Hematopoietic multipotent progenitor cell treated with erythropoietin and hydrocortisone succinate and interleukin-3 and kit ligand, for 4 days (in vitro differentiated cells): ENCODE data around the gene ARID3A.

Source experiments
- DNase-seq: peaks from one replicate; pipeline ENCODE4 v3.0.0-alpha.2; 2015

The ARID3A gene

DNA sequence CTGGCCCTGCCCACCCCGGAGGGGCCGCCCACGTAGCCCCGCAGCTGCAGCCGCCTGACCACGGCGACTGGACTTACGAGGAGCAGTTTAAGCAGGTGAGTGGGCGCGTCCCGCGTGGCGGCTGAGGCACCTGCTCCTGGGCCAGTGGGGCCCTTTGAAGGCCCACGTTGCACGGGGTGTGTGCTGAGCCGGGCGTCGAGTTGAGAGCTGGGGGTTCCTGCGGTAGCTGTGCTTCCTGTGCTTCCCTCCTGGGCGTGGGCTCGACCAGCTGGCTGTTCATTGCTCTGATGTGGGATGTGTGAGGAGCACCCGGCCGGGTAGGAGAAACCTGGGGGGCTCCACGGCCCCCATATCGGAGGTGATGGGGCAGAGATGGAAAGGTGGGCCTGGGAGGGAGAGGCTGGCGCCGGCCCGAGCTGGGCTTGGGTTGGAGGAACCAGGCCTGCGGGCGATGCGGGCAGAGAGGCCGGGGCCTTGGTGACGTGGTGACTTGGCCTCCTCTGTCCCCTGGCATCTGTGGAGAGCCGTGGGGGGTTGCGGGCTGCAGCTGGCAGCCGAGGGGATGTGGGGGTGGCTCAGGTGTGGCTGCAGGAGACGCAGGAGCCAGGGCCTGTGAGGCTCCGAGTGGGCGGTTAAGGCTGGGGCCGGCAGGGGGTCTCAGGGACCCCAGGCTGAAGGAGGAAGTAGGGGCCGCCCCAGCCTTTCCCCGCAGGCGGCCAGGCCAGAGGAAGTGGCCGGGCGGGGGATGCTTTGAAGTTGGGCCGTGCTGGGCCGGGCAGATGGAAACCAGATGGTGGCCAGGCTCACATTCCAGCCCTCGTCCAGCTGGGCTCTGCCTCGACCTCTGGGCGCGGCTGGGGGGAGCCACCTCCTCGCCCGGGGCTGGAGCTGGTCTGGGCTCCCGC is 7.1 kb downstream of the ARID3A start:
- peak; percentile 82 for DNase-seq

GRCh38 chr19:933553-933882 is 7.7 kb downstream of the ARID3A start:
- no peak for DNase-seq

DNA sequence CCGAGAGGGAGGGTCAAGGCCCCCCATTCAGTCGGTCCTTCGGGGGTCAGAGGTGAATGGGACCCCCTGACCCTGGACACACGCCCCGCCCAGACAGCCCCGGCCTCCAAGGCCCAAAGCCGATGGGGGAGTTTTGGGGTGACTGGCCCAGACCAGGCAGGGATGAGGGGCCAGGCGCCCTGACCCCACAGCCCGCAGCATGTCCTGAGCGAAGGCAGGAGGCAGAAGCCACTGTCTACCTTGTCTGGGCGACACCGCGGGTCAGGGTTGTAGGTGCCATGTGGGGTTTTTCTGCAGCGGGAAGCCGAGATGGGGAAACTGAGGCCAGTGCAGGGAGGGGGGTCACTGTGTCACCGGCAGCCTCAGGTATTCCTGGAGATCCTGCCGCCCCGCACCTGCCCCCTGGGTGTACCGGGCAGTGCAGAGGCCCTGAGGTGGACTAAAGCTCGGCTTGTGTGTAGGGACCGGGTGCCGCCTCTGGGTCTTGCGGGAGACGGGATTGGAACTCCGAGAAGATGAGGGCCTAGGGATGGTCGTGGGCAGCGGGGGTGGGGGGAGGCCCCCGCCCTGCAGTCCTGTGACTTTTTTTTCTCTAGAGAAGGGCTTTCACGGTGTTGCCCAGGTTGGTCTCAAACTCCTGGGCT is 8.5 kb downstream of the ARID3A start:
- DNase-seq: no peak

GRCh38 chr19:934865-935479 is 9.1 kb downstream of the ARID3A start:
- peak; percentile 86 for DNase-seq

DNA sequence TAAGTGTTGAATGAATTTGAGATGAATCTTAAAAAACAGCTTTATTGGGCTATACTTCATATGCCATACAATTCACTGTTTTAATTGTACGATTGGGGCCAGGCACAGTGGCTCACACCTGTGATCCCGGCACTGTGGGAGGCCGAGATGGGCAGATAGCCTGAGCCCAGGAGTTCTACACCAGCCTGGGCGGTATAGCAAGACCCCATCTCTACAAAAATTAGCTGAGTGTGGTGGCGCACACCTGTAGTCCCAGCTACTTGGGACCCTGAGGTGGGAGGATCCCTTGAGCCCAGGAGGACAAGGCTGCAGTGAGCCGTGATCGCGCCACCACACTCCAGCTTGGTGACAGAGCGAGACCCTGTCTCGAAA is 10.3 kb downstream of the ARID3A start:
- DNase-seq: no peak

- DNase-seq: peak; percentile 51
Observed at GRCh38 chr19:937259-937694, 11.4 kb downstream of the ARID3A start.

DNA sequence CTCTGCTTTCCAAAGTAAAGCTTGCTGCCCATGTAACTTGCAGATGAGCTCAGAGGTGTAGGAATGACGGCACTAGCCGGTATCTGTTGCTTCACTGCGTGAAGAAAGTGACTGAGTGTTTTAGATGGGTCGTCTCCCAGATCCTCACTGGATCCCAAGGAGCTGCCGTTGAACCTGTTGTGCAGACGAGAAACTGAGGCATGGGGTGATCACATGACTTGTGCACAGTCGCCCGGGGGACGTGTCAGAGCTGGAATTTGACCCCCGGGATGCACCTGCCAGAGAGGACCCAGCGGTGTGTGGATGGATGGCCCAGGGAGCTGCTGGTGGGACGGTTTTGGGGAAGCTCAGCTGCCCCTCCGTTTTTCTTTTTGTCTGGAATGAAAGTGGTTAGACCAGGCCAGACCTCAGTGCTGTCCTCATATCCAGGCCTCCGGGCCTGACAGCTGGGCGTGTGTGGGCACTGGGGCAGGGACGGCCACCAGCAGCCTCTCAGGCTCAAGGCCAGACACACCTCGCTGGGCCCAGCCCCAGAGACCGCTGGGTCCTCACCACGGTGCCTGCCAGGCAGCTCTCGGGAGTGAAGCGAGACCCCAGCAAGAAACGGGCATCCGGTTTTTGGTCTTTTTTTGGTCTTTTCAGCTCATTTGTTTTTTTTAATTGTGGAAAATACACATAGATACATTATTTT is 12.5 kb downstream of the ARID3A start:
- DNase-seq: no peak

- DNase-seq: no peak
Observed at GRCh38 chr19:939439-939838, 13.6 kb downstream of the ARID3A start.

DNA sequence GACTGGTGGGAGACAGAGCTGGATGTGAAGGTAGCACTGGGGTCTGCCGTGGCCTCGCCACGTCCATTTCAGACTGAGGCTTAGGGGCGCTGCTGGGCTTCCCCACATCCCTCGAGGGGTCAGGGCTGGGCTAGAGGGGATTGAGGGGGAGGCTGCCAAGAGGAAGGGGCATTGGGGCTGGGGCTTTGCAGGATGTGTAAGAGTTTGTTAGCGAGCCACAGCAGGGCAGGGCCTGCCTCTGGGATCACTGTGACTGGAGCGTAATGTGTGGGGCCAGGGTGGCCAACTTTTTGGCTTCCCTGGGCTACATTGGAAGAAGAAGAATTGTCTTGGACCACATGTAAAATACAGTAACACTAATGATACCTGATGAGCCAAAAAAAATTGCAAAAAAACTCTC is 14.1 kb downstream of the ARID3A start:
- no peak for DNase-seq

DNA sequence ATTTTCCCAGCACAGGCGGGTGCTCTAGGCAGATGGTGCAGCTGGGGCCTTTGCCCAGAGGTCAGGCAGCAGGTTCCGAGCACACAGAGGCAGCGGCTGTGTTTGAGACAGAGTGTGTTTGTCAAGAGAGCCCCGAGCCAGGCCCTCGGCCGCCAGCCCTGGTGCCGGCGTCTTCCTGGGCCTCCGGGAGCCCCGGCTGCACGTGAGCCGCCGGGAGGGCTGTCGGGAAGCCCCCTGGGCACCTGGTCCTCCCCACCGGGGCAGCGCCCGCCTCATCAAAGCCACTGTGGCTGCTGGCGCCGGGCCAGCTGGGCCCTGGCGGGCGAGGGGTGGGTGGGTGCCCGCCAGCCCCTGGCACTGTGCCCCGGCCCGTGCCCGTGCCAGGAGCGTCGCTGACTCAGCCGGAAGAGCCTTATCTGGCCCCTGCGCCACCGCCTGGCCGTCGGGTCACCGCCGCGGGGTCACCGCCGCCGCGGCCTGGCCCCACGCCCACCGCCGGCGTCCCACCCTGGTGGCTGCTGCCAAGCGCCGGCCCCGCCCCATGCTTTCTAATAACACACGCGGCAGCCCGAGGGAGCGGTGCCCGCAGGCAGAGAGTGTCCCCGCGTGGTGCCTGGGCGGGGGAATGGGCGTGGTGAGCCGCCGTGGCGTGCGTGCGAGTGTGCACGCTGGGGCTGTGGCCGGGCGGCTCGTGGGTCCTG is 14.9 kb downstream of the ARID3A start:
- DNase-seq: peak; percentile 97

DNA sequence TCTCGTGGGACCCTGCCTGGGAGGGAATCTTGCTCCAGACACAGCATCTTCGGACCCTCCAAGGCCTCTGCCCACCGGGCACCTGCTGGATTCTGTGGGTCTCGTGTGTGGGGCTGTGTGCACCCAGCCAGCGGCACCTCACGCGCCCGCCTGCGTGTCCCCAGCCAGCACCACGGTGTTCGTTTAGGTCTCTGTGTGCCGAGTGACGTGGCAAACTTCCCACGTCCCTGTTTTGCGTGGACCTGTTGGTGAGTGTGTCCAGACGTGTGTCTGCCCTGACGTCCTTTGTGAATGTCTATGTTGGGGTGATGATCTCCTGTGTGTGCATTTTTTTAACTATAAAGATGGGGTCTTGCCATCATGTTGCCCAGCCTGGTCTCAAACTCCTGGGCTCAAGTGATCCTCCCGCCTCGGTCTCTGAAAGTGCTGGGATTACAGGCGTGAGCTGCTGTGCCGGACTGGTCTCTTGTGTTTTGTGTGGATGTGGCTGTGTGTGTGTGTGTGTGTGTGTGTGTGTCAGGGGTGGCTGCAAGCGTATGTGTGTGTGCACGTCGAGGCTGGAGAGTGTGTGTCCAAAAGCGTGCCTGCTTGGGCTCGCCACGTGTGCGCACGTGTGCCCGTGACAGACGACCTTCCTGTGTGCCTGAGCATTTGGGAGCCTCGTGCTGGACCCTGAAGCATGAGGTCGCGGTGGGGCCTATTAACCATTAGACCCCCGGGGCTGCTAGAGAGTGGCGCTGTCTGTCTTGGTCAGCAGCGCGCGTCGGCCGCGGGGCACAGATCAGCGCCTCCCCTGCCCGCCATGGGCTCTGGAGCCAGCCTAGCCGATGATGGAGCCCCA is 15.7 kb downstream of the ARID3A start:
- DNase-seq: no peak

DNA sequence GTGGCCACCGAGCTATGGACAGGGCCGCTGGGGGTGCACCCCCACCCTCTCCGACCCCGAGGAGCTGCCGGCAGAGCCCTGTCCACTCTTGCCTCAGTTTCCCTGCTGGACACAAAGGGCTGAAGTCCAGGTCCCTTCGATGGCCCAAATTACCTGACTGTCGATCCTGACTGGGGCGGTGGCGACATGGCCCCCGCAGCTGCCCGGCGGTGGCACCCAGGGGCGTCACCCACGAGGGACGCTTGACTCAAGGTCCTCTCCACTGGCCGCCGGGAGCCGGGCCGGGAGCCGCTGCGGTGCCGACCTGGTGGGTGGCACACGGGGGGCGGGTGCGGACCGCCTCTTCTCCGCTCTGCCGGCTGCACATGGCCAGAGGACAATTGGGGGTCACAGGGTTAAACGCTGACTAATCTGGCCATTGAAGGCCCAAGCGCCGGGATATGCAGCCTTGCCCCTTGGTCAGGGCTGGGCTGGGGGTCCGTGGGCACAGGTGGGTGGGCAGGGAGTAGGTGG is 16.4 kb downstream of the ARID3A start:
- no peak for DNase-seq

DNA sequence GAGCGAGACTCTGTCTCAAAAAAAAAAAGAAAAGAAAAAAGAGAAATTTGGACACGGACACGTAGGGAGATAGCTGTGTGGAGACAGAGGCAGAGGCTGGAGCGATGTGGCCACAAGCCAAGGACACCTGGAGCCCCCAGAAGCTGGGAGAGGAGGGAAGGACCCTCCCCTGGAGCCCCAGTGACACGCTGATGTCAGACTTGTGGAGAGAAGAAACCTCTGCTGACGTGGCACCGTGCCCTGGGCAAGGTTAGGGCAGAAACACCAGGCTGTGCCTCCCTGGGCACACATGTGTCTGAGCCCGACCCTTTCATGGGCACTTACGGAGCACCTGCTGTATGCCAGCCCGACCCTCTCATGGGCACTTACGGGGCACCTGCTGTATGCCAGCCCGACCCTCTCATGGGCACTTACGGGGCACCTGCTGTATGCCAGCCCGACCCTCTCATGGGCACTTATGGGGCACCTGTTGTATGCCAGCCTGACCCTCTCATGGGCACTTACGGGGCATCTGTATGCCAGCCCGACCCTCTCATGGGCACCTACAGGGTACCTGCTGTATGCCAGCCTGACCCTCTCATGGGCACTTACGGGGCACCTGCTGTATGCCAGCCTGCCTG is 17.8 kb downstream of the ARID3A start:
- DNase-seq: no peak

DNA sequence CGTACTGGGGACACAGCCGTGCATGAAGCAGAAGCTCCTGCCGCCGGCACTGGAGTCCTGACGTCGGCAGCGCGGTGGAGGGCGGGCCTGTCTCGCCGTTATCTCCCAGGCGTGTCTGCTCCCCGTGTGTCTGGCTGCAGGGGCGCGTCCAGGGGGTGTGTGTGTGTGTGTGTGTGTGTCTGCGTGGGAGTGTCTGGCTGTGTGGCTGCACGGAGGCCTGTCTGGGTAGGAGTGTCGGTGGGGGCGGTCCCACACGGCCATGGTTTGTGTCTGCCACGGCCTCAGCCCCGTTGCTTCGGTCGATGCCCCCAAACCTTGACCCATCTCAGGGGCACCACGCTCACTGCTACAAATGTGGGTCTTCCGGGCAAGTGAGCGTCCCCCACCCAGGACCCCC is 18.3 kb downstream of the ARID3A start:
- DNase-seq: peak; percentile 94

GRCh38 chr19:944663-945241 is 18.9 kb downstream of the ARID3A start:
- DNase-seq: peak; percentile 56

DNA sequence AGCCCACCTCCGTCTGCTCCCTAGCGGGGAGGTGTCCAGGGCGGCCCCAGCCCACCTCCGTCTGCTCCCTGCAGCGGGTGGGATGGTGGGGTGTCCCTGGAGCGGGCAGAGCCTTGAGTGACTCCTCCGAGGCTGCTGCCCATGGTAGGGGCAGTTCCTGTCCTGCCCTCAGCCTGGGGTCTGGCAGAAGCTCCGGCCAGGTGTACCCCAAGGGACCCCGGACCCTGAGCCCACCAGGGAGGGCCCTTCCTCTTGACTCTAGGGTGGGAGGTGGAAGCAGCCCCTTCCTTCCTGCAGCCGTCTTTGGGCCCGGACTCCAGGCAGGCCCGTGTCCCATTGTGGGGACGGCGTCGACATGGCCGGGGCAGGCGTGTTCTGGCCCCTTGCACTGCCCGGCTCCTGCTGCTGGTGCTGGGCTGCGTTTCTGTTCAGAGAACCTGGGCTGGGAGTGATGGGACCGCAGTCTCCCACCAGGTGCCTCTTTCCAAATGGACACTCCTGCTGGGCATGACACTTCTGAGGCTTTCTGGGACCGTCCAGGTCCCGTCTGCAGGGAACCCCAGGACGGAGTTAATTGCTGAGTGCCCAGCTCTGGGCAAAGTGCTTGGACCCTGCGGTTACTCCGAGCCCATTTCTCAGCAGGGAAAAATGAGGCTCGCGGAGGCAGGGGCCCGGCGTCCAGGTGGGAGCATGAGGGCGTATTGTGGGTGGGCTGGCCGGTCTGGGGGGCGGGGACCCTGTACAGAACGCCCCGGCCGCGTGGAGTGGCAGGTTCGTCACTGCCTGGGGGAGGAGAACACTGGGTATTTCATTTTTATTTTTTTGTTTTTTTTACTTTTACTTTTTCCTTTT is 19.8 kb downstream of the ARID3A start:
- DNase-seq: no peak

GRCh38 chr19:947090-947706 is 21.4 kb downstream of the ARID3A start:
- no peak for DNase-seq

GRCh38 chr19:947707-948539 is 22.1 kb downstream of the ARID3A start:
- peak; percentile 89 for DNase-seq
